HL-60 (cell line): ENCODE results near the gene BTBD9.

Source experiments
- DNase-seq, 2 experiments: peaks; one replicate each; pipeline ENCODE4 v3.0.0-alpha.2; 2010 to 2020; ENCODE audit warnings: low read depth in 1 of 2, low spot score in 1 of 2
- H3K27ac ChIP-seq: fragments of 250-450 bp; sonication (Bioruptor Pico); replicated peaks from 2 replicates; pipeline ENCODE4 v1.5.1; 2020; ENCODE audit warnings: mild to moderate bottlenecking, moderate library complexity
- H3K27me3 ChIP-seq: fragments of 250-450 bp; sonication (Bioruptor Pico); 2 replicates; pipeline ENCODE4 v1.5.1; 2021; ENCODE audit warnings: mild to moderate bottlenecking, moderate library complexity; ENCODE audit not compliant: insufficient read depth, poor library complexity, severe bottlenecking
- H3K4me3 ChIP-seq: replicated peaks from 2 replicates; pipeline ENCODE4 v1.5.1; 2011; ENCODE audit warnings: mild to moderate bottlenecking, control low read depth, low read length; ENCODE audit not compliant: insufficient read depth
- CTCF ChIP-seq: IDR thresholded peaks from one replicate; pipeline ENCODE4 v1.5.1; 2011; ENCODE audit warnings: low read length, control low read depth, inconsistent platforms; ENCODE audit not compliant: insufficient read depth
- GABPA ChIP-seq: IDR thresholded peaks from 2 replicates; pipeline ENCODE4 v1.6.1; 2012; ENCODE audit warnings: low read depth
- POLR2AphosphoS5 ChIP-seq: IDR thresholded peaks from 2 replicates; pipeline ENCODE4 v1.6.1; 2012; ENCODE audit warnings: low read depth
- SPI1 ChIP-seq: IDR thresholded peaks from 2 replicates; pipeline ENCODE4 v1.6.1; 2012; ENCODE audit warnings: low read depth, mild to moderate bottlenecking, borderline replicate concordance
- TF ChIP-seq, protein P1 (sequence below): IDR thresholded peaks from 2 replicates; pipeline ENCODE4 v1.6.1; 2012; ENCODE audit warnings: low read depth; ENCODE audit not compliant: insufficient replicate concordance

BTBD9 gene

GRCh38 chr6:38236631-38237030, 403.1 kb downstream of the BTBD9 start:
- no peak overlapping the region for H3K27ac ChIP-seq
- TF ChIP-seq SPI1: no peak
- TF ChIP-seq, protein P1, sequence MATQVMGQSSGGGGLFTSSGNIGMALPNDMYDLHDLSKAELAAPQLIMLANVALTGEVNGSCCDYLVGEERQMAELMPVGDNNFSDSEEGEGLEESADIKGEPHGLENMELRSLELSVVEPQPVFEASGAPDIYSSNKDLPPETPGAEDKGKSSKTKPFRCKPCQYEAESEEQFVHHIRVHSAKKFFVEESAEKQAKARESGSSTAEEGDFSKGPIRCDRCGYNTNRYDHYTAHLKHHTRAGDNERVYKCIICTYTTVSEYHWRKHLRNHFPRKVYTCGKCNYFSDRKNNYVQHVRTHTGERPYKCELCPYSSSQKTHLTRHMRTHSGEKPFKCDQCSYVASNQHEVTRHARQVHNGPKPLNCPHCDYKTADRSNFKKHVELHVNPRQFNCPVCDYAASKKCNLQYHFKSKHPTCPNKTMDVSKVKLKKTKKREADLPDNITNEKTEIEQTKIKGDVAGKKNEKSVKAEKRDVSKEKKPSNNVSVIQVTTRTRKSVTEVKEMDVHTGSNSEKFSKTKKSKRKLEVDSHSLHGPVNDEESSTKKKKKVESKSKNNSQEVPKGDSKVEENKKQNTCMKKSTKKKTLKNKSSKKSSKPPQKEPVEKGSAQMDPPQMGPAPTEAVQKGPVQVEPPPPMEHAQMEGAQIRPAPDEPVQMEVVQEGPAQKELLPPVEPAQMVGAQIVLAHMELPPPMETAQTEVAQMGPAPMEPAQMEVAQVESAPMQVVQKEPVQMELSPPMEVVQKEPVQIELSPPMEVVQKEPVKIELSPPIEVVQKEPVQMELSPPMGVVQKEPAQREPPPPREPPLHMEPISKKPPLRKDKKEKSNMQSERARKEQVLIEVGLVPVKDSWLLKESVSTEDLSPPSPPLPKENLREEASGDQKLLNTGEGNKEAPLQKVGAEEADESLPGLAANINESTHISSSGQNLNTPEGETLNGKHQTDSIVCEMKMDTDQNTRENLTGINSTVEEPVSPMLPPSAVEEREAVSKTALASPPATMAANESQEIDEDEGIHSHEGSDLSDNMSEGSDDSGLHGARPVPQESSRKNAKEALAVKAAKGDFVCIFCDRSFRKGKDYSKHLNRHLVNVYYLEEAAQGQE: no peak
- no peak for TF ChIP-seq GABPA
- no peak for TF ChIP-seq CTCF
- TF ChIP-seq POLR2AphosphoS5: no peak
- DNase-seq: no peak
- no peaks in the 10 kb centered on the region for H3K27me3 ChIP-seq
- no peak overlapping the region for H3K4me3 ChIP-seq

DNA sequence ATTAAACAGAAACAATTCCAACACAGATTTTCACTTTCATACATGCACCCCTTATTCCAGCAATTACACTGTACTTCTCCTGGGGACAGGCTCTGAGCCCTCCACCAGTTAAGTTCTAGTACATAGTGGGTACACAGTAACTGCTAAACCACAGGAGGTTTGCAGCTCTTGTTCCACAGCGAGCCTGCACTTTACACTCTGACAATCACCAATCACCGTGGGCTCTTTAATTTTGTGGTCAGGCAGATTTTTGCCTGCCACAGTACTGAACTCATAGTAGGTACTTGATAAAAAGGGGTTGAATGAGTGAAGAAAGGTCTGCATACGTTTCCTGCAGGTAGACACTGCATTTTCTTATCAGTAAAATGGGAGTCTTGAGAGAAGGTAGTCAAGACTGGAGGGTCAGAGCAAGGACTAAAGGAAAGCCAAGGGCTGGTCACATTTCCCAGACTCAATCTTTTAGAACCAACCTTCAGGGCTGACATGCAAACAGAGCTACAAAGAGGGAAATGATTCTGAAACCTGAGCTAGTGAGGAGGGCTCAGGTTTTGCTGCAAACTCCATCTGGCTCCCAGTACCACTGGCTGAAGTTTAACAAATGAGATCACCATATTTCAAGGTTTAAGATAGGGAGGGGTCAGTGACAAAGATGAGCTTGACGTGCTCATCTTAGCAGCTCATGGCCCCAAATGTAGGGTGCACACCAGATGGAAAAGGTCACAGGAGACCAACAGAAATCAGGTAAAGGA, 404.6 kb downstream of the BTBD9 start:
- no peak for DNase-seq
- Histone ChIP-seq H3K4me3 (no peak overlapping the region), H3K27ac (no peak overlapping the region), H3K27me3 (no peaks in the 10 kb centered on the region)
- no peak for TF ChIP-seq CTCF
- TF ChIP-seq GABPA: no peak
- TF ChIP-seq, protein P1: no peak
- no peak for TF ChIP-seq SPI1
- no peak for TF ChIP-seq POLR2AphosphoS5

- Histone ChIP-seq H3K27me3 (no peaks in the 10 kb centered on the region), H3K4me3 (no peak overlapping the region), H3K27ac (no peak overlapping the region)
- DNase-seq: no peak
- TF ChIP-seq, protein P1: no peak
- no peak for TF ChIP-seq GABPA
- no peak for TF ChIP-seq POLR2AphosphoS5
- TF ChIP-seq SPI1: no peak
- TF ChIP-seq CTCF: no peak
Measured at GRCh38 chr6:38234141-38234540, 405.6 kb downstream of the BTBD9 start.
